SK-N-SH (cell line): ENCODE measurements around the gene PPP5C.

ENCODE experiments used
- CHD2 ChIP-seq: fragments of 150-350 bp; IDR thresholded peaks from 2 replicates; pipeline ENCODE4 v1.6.1; 2018; ENCODE audit warnings: low read length; ENCODE audit not compliant: partially characterized antibody
- CTCF ChIP-seq: fragments of 200-600 bp; sonication (generic); IDR thresholded peaks from 2 replicates; pipeline ENCODE4 v1.6.1; 2017; ENCODE audit warnings: antibody characterized with exemption, mild to moderate bottlenecking, moderate library complexity
- EP300 ChIP-seq, 2 experiments: IDR thresholded peaks; 2 replicates each; pipeline versions ENCODE4 v1.4.0 to v1.6.1; 2012; ENCODE audit warnings: borderline replicate concordance in 1 of 2, low read depth in 1 of 2, low read length in 1 of 2
- EZH2phosphoT487 ChIP-seq: fragments of 200-600 bp; sonication (generic); IDR thresholded peaks from 2 replicates; pipeline ENCODE4 v1.6.1; 2017; ENCODE audit warnings: low read depth, mixed run types, mild to moderate bottlenecking, antibody characterized with exemption, moderate library complexity, borderline replicate concordance
- FOXM1 ChIP-seq: IDR thresholded peaks from 2 replicates; pipeline ENCODE4 v1.4.0; 2012; ENCODE audit warnings: low read depth, mild to moderate bottlenecking
- GABPA ChIP-seq: IDR thresholded peaks from 2 replicates; pipeline ENCODE4 v1.4.0; 2012; ENCODE audit warnings: low read depth, mild to moderate bottlenecking
- GATA2 ChIP-seq: sonication (generic); formaldehyde crosslinking; IDR thresholded peaks from 2 replicates; pipeline ENCODE4 v1.5.0; 2020; ENCODE audit warnings: mild to moderate bottlenecking, missing genetic modification reagents
- NFIC ChIP-seq: IDR thresholded peaks from 2 replicates; pipeline ENCODE4 v1.4.0; 2012; ENCODE audit warnings: borderline replicate concordance
- PBX3 ChIP-seq: IDR thresholded peaks from 2 replicates; pipeline ENCODE4; 2012
- POLR2AphosphoS5 ChIP-seq: IDR thresholded peaks from 2 replicates; pipeline ENCODE4 v1.6.1; 2012; ENCODE audit warnings: low read depth, low read length
- RFX5 ChIP-seq: IDR thresholded peaks from 2 replicates; pipeline ENCODE4 v1.6.1; 2012; ENCODE audit warnings: mild to moderate bottlenecking, improper control_type of control experiment, low read length
- SIN3A ChIP-seq: IDR thresholded peaks from 2 replicates; pipeline ENCODE4 v1.6.1; 2012; ENCODE audit warnings: low read depth, mild to moderate bottlenecking, low read length, moderate library complexity, borderline replicate concordance
- TCF12 ChIP-seq: IDR thresholded peaks from 2 replicates; pipeline ENCODE4 v1.4.0; 2012
- USF2 ChIP-seq: fragments of 150-350 bp; IDR thresholded peaks from 2 replicates; pipeline ENCODE4 v1.6.1; 2017; ENCODE audit warnings: antibody characterized with exemption, low read length, low read depth, borderline replicate concordance

- TF ChIP-seq EP300 (IDR thresholded peaks at IDR 0.05; ENCODE audit: borderline replicate concordance in 1 of 2, low read depth in 1 of 2, low read length in 1 of 2), result no peak
- no peak for TF ChIP-seq EZH2phosphoT487
- TF ChIP-seq GABPA, result no peak
- TF ChIP-seq CTCF, result no peak
- no peak for TF ChIP-seq FOXM1
- no peak for TF ChIP-seq PBX3
- TF ChIP-seq NFIC, result no peak
- no peak for TF ChIP-seq SIN3A
- TF ChIP-seq POLR2AphosphoS5, result no peak
- no peak for TF ChIP-seq USF2
- no peak for TF ChIP-seq CHD2
- TF ChIP-seq GATA2 (CRISPR knock-in tag), result no peak
- TF ChIP-seq RFX5, result no peak
- TF ChIP-seq TCF12, result no peak
Measured at GRCh38 chr19:46356149-46357055, 9.5 kb downstream of the PPP5C start.
